ENCODE measurements around the gene IFRD2.

IFRD2 gene

DNA sequence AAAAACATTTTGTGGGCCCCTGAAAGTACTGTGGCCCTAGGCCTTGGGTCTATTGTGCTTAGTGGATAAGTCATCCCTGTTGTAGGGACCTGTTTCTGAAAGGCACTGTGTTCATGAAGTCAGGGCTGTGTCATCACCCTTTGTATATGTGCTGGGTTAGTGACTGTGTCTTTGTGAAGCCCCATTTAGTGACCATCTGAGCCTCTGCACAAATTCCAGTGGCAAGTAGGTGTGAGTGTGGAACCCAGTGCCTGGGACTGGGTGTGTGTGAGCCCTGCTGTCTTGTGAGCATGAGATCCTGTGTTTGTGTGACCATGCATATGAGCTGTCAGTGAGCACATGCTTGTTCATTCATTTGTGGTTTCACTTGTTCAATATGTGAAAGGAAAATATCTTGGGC, 12.4 kb upstream of the IFRD2 start:
- DNase-seq (ENCODE audit: low read depth), result no peak

DNA sequence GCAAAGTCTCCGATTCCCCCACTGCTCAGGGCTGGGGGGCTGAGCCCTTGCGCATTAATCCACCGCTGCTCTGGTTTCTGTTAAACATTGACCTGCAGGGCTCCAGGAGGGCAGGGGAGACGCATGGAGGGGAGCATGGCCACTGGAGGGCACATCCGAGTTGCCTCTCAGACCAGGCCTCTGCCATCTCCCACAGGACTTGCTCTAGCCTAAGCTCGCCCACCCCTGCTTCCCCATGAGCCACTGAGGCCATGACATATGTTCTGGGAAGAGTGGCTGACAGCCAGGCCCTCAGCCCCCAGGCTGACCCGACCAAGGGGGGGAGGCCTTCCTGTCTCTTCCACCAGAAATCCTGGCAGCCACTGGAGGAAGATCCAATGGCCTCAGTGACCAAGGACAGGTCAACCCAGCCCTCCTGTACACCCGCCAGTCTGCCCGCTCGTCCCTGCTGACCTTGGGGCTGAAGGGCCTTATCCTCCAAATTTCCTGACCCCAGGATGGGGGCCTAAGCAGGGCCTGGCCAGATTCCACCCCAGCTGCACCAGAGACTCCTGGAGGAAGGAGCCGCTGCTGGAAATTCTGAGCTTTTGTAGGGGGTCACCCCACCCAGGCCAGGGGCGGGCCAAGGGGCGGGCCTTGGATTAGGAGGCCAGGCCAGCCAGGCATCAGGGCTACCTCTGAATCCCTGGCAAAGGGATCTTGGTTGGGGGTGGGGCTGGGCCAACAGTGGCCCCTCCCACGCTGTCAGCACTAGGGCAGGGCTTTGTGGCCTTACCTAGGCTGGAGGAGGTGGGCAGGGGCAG, 11.0 kb upstream of the IFRD2 start, which contains the start of gene HYAL1:
Gene HYAL1 (minus strand): TSS at position 562 of the 803 bp plus-strand sequence. CDS start 618 bp downstream, outside the sequence.
- H3K4me3 ChIP-seq (ENCODE audit: low read depth, low read length), result no peak within 1 kb of the TSS

More for the DNA sequence above, 12.4 kb upstream of the IFRD2 start:
- H3K4me3 ChIP-seq (ENCODE audit: low read depth, low read length), result no peak overlapping the region

DNA sequence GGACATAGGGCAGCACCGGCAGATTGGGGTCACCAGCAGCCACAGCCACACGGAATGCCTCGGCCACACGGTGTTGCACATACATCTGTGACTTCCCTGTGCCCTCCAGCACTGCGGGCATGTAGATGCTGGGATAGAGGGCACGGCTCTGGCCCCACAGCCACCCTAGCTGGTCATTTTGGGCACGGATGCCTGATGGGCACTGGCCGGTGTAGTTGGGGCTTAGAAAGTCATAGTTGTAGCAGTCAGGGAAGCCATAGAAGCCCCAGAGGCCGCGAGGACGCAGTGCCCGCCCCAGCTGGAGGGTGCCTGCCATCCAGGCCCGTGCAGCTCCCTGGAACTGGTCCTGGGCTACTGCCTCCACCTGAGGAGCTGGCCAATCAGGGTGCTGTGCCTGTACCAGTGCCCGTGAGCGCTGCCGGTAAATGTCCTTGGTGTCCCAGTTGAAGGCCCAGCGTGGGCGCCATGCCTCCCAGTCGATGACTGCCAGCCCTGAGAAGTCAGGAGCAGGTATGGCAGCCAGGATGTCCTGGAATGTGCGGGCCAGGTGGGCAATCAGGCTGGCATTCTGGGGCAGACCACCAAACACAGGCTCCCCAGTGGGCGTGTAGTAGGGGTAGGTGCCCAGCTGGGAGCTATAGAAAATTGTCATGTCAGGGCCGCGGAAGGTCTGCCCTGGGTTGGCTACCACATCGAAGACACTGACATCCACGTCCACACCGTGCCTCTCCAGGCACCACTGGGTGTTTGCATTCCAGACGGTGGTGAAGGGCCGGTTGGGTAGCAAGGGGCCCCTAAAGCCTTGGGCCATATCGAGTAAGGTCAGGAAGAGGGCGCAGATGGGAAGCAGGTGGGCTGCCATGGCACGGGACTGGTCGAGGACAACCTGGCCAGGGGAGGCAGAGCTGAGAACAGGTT, 10.1 kb upstream of the IFRD2 start:
- DNase-seq (ENCODE audit: low read depth), result no peak
- H3K4me3 ChIP-seq (ENCODE audit: low read depth, low read length), result no peak overlapping the region

More for the DNA sequence above, 11.0 kb upstream of the IFRD2 start, which contains the start of gene HYAL1:
- DNase-seq (ENCODE audit: low read depth), result no peak

DNA sequence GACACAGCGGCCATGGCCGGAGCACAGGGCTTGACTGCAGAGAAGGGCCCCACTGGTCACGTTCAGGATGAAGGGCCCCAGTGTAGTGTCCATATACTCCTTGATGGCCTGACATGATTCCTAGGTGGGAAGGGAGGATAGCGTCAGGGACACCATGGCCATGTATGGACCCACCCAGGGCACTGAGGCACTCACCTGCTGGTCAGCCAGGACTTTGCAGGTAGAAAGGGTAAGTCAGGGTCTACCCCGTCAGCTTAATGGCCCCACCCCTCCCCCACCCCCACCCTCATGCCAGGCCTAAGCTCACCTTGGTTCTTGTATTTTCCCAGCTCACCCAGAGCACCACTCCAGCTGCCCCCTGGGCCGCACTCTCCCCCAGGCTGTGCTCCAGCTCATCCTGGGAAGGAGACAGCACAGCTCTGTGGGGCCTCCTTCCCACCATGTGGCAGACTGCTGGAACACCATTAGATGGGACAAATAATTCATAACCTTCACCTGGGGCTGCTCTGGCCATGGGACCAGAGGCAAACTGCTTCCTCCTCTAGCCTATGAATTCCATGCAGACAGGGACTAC, 8.5 kb upstream of the IFRD2 start:
- DNase-seq (ENCODE audit: low read depth), result no peak
- no peak overlapping the region for H3K4me3 ChIP-seq (ENCODE audit: low read depth, low read length)

DNA sequence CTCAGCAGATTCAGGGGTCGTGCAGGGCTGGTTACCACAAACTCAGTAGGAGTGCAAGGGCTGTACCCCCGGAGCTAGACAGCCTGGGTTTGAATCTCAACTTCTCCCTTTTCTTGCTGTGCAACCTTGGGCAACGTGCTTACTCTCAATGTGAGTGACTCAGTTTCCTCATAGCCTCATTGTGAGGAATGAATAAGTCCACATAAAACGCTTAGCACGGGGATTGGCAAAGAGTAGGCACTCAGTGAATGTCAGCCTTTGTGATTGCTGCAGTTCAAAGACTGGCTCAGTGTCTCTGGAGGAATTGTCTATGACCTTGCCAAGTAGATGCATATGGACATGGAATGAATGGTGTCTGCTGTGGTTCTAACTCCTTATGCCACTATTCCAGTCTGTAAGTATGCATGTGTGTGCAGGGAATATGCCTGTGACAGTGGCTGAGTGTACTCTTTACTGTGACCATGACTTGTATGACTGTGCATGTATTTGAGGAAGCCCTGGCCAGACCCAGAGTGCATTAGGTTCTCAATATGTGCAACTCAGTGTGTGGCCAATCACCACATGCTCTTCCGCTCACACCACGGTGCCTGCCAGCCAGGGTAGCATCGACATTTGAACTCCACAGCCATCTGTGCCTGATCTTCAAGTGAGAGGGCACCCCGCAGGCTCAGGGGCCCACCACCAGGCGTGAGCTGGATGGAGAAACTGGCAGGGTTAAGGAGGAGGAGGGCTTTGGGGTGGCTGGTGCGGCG, 7.9 kb upstream of the IFRD2 start:
- DNase-seq (ENCODE audit: low read depth), result peak; percentile 13
- peak overlapping the region; percentile 53 for H3K4me3 ChIP-seq (ENCODE audit: low read depth, low read length)

DNA sequence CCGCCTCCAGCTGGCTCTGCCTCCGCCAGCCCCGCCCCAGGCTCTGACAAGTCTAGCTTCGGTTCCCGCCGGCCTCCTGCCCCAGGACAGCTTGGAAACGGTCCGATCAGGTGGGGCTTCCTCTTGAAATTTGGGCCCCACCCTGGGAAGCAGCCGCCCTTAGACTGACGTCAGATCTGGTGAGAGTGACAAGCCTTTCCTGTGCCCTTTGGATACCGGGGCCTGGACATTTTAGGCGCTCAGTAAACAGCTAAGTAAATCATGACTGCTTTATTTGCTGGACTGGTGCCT, 7.4 kb upstream of the IFRD2 start:
- H3K4me3 ChIP-seq (ENCODE audit: low read depth, low read length), result peak overlapping the region; percentile 53
- DNase-seq (ENCODE audit: low read depth), result no peak

DNA sequence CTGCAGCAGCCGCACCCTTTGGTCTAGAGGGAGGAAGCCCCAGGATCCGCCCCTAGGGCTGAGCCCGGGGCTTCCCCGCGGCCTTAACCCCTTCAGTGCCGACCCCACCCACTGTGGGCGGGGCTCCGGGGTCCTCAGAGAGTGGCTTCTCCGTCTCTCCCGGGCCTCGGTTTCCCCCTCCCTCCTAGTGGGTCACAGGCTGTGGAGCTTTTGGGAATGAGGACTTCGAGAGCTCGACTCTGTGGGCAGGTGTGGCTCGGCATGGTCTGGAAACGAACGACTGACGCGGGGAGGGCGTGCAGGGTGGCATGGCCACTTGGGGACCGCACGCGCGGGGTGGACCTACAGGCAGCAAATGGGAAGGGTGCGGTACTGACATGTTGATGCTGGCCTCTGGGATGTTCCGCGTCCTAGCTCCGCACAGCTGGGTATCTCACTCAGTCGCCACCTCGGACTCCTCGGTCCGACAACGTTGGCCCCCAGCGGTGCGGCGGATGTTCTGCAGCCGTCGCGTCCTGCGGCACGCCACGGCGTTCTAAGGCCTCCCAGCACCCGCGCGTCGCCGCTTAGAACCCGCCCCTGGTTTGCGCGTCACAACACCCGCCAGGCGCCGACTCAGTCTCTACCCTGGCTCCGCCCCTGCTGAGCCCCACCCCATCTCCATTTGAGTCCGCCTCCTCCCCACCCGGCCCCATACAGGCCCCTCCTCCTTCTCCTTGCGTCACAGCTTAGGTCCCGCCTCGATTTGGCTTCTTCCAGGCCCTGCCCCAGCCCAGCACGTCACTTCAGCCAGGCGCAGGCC, 6.8 kb upstream of the IFRD2 start, which contains the start of the genes HYAL3 and NAA80:
Gene HYAL3 (minus strand): TSS at position 570 of the 802 bp plus-strand sequence. CDS start 3,803 bp downstream, outside the sequence.
Gene NAA80 (minus strand): TSS at position 570 of the 802 bp plus-strand sequence. CDS start 1,942 bp downstream, outside the sequence.
- DNase-seq (ENCODE audit: low read depth), result peak; percentile 99
- H3K4me3 ChIP-seq (ENCODE audit: low read depth, low read length), result peak within 1 kb of the TSS; percentile 77

DNA sequence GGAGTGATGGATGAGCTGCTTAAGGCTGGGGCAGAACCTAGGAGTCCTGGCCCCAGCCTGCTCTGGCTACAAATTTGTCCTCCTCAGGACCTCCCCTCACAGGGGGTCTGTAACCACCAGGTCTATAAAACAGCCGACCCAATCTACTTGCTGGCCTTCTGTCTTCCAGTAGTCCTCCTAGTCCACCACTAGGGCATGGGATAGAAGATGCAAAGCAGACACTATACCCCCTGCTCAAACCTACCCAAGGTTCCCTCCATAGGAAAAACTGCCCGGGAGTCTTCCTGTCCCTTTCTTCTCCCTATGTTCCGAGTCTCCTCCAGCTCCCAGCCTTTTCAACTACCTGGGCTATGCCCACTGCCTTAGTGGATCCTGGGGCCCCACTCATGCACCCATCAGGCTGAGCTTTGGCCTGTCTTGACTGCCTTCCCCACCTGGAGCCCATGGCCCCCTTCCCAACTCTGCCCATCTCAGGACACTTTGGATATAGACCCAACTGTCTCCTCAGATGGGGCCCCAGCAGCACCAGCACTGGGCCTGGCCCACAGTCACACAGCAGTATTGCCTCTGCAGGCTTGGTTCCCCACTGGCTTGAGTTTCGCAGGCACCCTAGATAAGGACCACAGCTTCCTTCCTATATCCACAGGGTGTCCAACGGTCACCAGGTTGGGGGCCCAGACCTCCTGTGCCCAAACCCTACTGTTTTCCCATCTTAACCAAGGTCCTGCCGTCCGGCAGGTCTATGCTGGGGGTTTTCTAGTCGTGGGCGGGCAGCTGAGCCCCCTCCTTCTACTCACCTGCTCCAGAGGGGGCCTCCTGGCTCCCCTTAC, 5.9 kb upstream of the IFRD2 start:
- no peak for DNase-seq (ENCODE audit: low read depth)

DNA sequence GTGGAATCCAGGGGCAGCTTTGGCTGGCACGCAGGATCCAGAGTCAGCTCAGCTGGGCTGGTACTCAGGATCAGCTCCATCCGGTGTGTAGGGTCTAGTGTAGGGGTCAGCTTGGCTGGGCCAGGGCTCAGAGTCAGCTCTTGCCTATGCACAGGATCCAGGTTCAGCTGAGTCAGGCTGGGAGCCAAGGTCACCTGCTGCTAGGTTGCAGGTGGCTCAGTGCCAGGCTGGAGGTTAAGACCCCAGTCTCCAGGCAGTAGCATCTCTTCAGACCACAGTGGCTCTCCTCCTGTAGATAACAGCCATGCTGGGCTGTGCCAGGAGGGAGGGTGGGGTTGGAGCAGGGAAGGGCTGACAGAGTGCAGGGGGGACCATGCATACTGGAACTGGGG, 5.2 kb upstream of the IFRD2 start:
- DNase-seq (ENCODE audit: low read depth), result no peak
- no peak overlapping the region for H3K4me3 ChIP-seq (ENCODE audit: low read depth, low read length)

More for the DNA sequence above, 5.9 kb upstream of the IFRD2 start:
- H3K4me3 ChIP-seq (ENCODE audit: low read depth, low read length), result peak overlapping the region; percentile 77

DNA sequence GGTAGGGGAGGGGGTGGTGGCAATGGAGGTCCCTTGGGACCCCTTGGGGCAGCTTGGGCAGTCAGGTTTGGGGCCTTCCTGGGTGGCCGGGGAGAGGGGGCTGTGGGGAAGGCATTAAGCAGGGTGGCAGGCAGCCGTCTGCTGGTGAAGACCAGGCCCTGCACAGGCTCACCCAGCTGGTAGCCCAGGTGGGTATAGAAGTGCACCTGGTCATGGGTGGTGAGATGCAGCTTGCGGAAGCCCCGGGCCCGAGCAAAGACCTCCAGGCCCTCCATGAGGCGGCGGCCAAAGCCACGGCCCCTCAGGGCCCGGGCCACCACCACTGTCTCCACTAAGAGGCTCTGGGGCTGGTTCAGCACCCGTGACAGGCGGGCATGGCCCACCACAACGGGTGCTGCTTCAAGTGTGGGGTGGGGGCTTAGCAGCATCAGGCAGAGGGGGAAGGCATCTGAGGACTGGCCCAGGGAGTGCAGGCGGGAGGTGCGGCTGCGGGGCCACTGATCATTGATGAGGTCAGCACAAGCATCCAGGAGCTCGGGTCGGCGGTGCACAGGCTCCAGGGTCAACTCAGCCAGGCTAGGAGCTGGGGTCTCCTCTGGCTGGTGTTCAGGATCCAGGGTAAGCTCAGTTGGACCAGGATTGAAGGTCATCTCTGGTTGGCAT, 4.6 kb upstream of the IFRD2 start:
- DNase-seq (ENCODE audit: low read depth), result no peak
- no peak overlapping the region for H3K4me3 ChIP-seq (ENCODE audit: low read depth, low read length)

DNA sequence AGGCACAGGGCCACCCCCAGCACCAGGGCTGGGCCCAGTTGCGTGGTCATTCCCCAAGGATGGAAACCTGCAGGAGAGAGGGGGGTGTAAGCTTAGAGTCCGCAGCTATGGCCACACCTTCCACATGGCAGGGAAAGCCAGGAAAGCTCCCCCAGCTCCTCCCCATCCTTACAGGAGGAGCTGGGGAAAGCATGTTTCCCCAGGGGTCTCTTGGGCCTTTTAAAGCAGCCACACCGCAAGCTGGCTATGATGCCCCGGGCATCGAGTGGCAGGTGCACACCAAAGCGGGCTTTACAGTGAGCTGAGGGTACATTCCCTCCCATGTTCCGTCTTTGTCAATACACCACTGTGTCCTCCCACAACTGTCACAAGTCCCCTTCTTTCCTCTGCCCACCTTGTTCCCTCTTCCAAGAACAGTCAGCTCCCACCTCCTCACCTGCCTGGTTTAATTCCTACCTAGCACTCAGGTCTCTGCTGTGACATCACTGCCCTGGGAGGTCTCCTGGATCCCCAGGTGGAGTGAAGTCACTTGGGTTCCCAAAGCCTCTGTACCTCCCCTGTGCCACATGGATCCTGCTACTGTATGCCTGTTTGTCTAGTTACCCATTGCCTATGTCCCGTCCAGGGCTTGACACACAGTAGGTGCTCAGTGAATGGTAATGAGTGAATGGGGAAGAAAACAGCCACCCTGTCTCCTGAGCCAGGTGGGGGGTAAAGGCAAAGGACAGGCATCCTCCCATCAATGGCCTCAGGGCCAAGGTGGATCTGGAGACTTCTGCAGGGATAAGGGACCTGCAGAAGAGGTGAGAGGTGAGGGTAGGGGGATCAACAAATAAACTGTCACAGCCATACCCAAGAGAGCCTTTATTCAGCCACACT, 3.6 kb upstream of the IFRD2 start:
- no peak for DNase-seq (ENCODE audit: low read depth)

DNA sequence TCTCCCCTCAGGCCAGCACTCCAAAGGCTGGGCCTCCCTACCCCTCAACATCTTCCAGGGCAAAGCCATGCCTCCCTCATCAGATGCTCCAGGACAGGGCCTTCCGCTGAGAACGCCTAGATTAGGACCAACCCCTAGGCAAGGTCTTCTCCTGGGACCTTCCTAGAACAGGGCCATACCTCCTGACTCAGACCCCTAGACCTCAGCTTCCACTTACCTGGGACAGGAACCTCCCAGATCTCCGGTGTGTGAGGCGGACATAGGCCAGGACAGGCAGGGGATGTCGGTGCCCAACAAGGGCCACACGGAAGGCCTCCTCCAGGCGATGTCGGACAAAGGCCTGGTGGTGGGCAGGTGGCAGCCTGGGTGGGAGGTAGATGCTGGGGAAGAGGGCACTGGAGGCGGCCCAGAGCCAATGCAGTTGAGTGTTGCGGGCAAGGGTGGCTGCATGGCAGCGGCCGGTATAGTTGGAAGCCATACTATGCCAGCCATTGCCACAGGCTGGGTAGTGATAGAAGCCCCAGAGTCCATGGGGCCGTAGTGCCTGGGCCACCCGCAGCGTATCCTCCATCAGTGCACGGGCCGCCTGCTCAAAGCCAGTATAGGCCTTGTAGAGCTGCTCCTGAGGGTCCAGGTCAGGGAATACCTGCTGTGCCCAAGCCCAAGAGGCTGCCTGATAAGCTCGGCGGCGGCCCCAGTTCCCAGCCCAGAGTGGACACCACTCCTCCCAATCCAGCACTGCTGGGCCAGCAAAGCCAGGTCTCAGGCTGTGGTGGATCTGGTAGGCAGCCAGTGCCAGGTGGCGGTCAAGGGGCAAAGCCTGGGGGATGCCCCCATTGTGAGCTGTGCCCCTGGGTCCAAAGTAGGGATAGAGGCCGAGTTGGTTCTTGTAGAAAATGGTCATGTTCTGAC, 2.5 kb upstream of the IFRD2 start:
- DNase-seq (ENCODE audit: low read depth), result no peak
- no peak overlapping the region for H3K4me3 ChIP-seq (ENCODE audit: low read depth, low read length)

More for the DNA sequence above, 3.6 kb upstream of the IFRD2 start:
- no peak overlapping the region for H3K4me3 ChIP-seq (ENCODE audit: low read depth, low read length)

DNA sequence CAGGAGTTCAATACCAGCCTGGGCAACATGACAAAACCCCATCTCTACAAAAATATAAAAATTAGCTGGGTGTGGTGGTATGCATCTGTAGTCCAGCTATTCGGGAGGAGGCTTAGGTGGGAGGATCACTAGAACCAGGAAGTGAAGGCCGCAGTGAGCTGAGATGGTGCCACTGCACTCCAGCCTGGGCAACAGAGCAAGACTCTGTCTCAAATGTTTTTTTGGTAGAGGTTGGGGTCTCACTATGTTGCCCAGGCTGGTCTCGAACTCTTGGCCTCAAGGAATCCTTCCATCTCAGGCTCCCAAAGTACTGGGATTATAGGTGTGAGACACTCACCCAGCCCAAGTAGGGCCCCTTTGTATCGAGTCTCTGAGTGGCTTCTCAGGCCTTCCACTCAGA, 1.9 kb upstream of the IFRD2 start:
- DNase-seq (ENCODE audit: low read depth), result no peak
- no peak overlapping the region for H3K4me3 ChIP-seq (ENCODE audit: low read depth, low read length)

DNA sequence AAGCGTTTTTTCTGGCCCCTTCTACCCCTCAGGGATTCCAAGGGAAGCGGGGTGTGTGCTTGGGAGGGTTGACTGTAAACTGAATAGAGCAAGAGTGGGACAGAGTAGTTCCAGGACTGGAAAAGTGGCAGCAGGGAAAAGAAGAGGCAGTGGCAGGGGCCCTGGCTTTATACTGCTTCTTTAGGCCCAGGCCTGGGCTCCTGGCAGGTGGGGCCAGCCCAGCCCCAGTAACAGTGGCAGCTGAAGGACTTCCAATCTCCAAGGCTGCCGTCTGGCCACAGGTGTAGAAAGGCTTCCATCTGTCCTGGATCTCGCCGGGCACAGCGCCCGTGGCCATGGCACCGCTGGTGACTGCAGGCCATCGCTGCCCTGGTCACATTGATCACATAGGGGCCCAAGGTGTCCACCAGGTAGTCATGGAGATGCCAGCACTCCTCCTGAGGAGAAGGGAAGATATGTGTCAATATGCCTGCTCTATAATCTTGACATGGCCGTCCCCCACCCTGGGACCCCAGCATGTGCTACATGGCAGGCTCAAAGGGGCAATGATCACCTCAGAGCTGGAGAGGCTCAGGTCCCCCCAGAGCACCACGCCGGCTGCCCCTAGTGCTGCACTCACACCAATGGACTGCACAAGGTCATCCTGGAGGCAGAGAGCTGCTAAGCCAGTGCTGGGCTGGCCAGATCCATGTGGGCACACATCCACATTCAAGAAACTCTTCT, 1.0 kb upstream of the IFRD2 start:
- no peak for DNase-seq (ENCODE audit: low read depth)
- H3K4me3 ChIP-seq (ENCODE audit: low read depth, low read length), result no peak overlapping the region

Data from skeletal muscle cell (primary cell).